Suppressor macrophage treated with lipopolysaccharide for 1 hour (primary cell): ENCODE data around the gene KIF3B.
"Not testable (repeated sequence)": the region's sequence is repeated elsewhere in the genome, so short reads cannot be mapped to it uniquely, and the experiment has no call there.

Experiments
- DNase-seq, 3 donors: peaks; one replicate each; pipeline ENCODE4 v3.0.0-alpha.2; 2020 to 2022

KIF3B gene

DNA sequence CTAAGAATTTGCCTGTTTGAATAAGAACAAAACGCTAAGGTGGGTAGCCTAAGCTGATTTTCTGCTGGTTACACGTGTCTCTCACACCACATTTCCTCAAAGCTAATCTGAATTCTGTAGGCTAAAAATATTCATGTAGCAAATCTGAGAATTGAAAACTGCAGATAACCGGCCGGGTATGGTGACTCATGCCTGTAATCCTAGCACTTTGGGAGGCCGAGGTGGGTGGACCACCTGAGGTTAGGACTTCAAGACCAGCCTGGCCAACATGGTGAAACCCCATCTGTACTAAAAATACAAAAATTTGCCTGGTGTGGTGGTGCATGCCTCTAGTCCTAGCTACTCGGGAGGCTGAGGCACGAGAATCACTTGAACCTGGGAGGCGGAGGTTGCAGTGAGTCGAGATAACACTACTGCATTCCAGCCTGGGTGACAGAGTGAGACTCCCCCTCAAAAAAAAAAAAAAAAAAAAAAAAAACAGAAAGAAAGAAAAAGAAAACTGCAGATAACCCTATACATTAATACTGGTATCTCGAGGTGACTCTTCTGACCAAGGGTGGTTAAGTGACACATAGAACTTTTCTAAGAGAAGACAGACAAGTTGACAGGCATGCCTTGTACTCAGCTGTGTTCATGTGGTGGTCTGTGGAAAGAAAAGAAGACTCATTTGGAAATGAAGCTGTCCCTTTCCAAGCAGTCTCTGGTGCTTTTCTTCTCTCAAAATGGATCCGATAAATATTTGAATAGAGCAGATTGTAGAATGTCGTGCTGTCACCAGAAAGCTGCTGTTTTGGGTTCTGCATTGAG is 55.9 kb downstream of the KIF3B start:
- no peak for DNase-seq

- DNase-seq, result peak; percentile 86 to 88 (median 87)
Observed at GRCh38 chr20:32333988-32334885, 56.8 kb downstream of the KIF3B start.

GRCh38 chr20:32336918-32337347 is 59.5 kb downstream of the KIF3B start:
- DNase-seq, result peak; percentile 68 to 82 (median 81)

- no peak for DNase-seq
Observed at GRCh38 chr20:32337937-32338661, 60.6 kb downstream of the KIF3B start.

DNA sequence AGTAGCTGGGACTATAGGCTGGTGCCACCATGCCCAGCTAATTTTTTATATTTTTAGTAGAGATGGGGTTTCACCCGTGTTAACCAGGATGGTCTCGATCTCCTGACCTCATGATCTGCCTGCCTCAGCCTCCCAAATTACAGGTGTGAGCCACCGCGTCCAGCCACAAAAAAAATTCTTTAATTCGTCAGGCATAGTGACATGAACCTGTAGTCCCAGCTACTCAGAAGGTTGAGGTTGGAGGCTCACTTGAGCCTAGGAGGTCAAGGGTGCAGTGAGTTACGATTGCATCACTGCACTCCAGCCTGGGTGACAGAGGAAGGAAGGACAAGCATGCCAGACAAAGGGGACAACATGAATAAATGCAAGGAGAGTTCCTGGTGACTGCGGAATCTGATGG is 61.2 kb downstream of the KIF3B start:
- DNase-seq, result peak in 1 of 3 donors; percentile 31

- DNase-seq, result no peak
Observed at GRCh38 chr20:32339116-32339515, 61.7 kb downstream of the KIF3B start.

GRCh38 chr20:32341053-32341452 is 63.6 kb downstream of the KIF3B start:
- DNase-seq, result peak; percentile 70 to 93 (median 86)

- DNase-seq, result peak; percentile 44 to 71 (median 71)
Observed at GRCh38 chr20:32343439-32343838, 66.0 kb downstream of the KIF3B start.

DNA sequence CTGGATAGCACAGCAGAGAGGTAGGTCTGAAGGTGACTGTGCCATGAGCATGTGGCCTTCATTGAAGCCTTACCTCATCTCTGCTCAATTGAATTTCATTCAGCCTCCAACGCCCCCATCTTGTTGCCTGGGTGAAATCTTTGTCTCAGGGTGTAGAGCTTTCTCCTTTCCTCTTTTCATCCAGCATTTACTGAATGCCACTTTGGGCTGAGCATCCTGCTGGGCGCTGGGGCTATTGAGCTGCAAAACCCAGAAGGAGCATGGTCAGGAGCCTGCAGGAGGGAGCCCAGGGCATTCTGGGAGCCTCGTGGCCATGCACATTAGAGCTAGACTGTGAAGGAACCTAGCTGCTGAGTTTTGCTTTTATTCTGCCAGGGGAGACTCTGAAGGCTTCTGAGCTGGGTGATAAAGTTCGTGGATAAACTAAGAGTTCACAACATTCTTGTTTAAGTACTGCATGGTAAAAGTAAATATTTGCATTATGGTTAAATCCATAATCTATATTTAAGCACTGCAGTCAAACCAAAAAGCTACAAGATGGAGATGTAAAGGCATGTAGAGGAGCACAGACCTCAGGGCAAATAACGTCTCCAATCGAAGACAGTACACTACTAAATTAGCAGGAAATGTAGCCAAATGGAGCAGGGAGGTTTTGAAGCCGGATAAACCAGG is 67.5 kb downstream of the KIF3B start:
- no peak for DNase-seq

DNA sequence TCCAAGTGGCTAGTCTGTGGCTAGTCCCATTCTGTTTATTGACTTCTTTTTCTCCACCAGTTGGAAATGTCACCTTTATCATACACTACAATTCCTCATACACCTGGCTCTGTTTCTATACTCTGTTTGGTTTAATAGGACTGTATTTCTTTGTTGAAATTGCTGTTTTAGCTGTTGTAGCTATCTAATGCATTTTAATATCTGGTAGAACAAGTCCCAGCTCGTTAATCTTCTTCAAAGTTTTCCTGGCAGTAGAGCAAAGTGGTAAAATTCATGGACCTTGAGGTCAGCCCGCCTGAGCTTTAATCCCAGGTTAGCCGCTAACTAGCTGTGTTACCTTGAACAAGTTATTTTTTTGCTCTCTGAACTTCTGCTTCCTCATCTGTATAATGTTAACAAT is 70.8 kb downstream of the KIF3B start:
- DNase-seq, result no peak

- no peak for DNase-seq
Observed at GRCh38 chr20:32350421-32350820, 73.0 kb downstream of the KIF3B start.

DNA sequence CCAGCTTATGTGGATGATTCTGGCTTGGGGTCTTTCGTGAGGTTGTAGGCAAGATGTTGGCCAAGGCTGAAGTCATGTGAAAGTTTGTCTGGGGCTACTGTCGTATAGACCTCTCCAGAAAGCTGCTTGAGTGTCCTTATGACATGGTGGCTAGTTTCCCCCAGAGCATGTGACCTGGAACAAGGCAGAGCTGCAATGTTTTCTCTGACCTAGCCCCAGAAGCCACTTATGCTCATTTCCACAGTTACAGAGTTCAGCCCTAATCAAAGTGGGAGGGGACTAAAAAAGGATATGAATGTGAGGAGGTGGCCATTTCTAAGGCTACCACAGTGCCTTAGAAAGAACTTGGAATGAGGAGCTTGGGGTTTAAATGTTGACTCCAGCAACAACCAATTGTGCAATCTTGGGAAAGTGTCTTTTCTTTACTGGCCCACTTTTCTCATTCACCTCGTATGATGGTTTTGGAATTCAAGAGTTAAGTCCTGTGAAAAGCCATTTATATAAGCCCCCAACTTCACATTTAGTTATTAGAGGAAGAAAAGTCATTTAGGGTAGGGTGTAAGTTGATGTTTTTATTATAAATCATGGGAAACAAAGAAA is 74.8 kb downstream of the KIF3B start:
- no peak for DNase-seq

- DNase-seq, result no peak
Observed at GRCh38 chr20:32353848-32354496, 76.5 kb downstream of the KIF3B start.

GRCh38 chr20:32354592-32355416 is 77.4 kb downstream of the KIF3B start:
- no peak for DNase-seq

- DNase-seq, result no peak
Observed at GRCh38 chr20:32355417-32355841, 78.0 kb downstream of the KIF3B start.

DNA sequence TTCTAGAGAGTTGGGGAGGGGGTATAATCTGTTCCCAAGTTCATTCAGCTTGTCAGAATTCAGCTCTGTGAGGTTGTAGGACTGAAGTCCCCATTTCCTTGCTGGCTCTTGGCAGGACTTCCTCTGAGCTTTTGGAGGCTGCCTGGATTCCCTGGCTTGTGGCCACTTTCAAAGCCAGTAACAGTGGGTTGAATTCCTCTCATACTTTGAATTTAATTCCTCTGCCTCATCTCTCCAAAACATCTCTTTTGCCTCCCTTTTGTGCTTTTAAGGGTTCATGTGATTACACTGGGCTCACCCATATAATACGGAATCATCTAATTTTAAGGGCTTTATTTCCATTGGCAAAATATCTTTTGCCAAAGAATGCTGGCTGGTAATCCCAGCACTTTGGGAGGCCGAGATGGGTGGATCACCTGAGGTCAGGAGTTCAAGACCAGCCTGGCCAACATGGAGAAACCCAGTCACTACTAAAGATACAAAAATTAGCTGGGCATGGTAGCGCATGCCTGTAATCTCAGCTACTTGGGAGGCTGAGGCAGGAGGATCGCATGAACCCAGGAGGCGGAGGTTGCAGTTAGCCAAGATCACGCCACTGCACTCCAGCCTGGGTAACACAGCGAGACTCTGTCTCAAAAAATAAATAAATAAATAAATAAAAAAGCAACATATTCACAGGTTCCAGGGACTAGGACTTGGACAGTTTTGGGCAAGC is 78.6 kb downstream of the KIF3B start:
- DNase-seq, result not testable (repeated sequence)

DNA sequence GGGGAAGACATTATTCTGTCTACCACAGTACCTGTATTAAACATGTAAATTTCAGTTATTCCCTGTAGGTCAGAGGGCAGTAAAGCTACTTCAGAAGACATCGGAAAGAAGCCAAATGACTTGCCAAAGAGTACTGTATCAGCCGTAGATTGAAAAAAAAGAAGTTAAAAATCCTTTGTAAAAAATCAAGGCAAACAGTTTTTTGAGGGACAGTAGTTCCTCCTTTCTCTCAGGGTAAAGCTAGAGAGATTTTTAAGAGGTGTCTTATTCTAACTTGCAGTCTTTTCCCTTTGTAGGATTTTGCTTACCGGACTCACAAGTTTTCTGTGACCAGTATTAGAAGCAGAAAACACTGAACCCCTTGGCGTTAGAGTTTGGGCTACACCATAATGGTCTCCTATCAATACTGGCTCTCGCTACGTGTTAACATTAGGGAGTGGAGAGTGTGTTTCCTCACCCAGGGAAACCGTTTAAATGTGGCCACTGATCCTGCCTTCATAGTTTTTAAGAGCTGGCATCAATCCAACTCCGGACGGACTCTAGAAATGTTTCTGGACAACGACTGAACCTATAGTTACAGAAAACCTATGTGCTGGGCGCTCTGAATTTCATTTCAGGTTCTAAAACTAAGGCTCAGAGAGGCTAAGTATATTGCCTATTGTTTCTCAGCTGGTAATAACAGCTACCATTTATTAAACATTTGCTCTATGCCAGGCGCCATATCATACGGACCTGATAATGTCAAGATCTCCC is 79.3 kb downstream of the KIF3B start:
- DNase-seq, result peak in 1 of 3 donors; percentile 33

DNA sequence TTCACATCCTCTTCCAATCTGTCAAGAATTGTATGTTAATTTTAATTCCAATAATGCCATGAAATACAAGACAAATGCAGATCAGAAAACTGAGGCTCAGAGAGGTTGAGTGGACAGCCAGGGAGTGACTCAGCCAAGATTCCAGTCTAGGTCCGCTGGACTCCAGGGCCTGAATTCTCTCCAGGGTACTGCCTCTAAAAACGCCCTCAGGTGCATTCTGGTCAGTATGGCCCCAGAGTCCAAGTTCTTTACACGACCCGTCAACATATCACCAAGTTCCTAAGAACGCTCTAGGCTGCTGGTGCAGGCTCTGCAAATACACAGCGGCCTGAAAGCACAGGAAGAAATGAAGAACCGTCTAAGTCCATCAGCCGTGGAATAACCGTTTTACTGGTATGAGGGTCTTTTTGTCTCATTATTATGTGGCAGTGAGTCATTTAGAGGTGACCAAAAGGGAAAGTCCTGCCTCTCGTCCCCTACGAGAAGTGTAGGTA is 80.0 kb downstream of the KIF3B start:
- peak in 1 of 3 donors; percentile 36 for DNase-seq
